BLaER1 treated with 17β-estradiol and CSF1 and Interleukin-3, amounts not matched to agents 10 nM and 100 nM (cell line): Measurements from ENCODE around the gene PPID.
"Not testable (repeated sequence)": the region's sequence is repeated elsewhere in the genome, so short reads cannot be mapped to it uniquely, and the experiment has no call there.

Experiments
- H3K27ac ChIP-seq, 11 experiments: shearing (Covaris generic); formaldehyde crosslinking; 2 replicates each; pipeline ENCODE4 v1.8.1; 2022
- H3K27me3 ChIP-seq, 11 experiments: shearing (Covaris generic); formaldehyde crosslinking; 2 replicates each; pipeline ENCODE4 v1.8.1; 2022
- H3K36me3 ChIP-seq, 11 experiments: shearing (Covaris generic); formaldehyde crosslinking; 2 replicates each; pipeline ENCODE4 v1.8.1; 2022
- H3K4me1 ChIP-seq, 10 experiments: shearing (Covaris generic); formaldehyde crosslinking; 2 replicates each; pipeline ENCODE4 v1.8.1; 2022
- H3K4me2 ChIP-seq, 11 experiments: shearing (Covaris generic); formaldehyde crosslinking; 2 replicates each; pipeline ENCODE4 v1.8.1; 2022
- H3K4me3 ChIP-seq, 10 experiments: shearing (Covaris generic); formaldehyde crosslinking; 2 replicates each; pipeline ENCODE4 v1.8.1; 2022
- H3K9ac ChIP-seq, 11 experiments: shearing (Covaris generic); formaldehyde crosslinking; 2 replicates each; pipeline ENCODE4 v1.8.1; 2022
- H3K9me3 ChIP-seq, 11 experiments: shearing (Covaris generic); formaldehyde crosslinking; replicated peaks in 1 of 11; 2 replicates each; pipeline ENCODE4 v1.8.1; 2022
- H4K20me1 ChIP-seq, 11 experiments: shearing (Covaris generic); formaldehyde crosslinking; 2 replicates each; pipeline ENCODE4 v1.8.1; 2022
- Cebpa-rat ChIP-seq, 11 experiments: shearing (Covaris generic); IDR thresholded peaks; 2 replicates each; pipeline ENCODE4 v1.8.1; 2022

Gene PPID

GRCh38 chr4:158750379-158750778 is 27.2 kb upstream of the PPID start:
- Histone ChIP-seq H4K20me1 (no peaks in the 10 kb centered on the region), H3K27me3 (no peaks in the 10 kb centered on the region), H3K4me2 (no peak overlapping the region), H3K27ac (no peak overlapping the region), H3K4me1 (no peaks in the 10 kb centered on the region), H3K4me3 (no peak overlapping the region), H3K36me3 (no peaks in the 10 kb centered on the region), H3K9me3 (peaks cover 10 to 23% (median 17%) of the 10 kb centered on the region in 11 experiments; a peak in 21 of 22 replicates), H3K9ac (no peak overlapping the region)
- no peak for TF ChIP-seq Cebpa-rat (IDR thresholded peaks at IDR 0.05)

GRCh38 chr4:158746537-158746936 is 23.3 kb upstream of the PPID start:
- not testable (repeated sequence) for H3K4me2 ChIP-seq, H4K20me1 ChIP-seq, H3K27me3 ChIP-seq, H3K4me3 ChIP-seq, H3K36me3 ChIP-seq, H3K27ac ChIP-seq, H3K9ac ChIP-seq, H3K4me1 ChIP-seq
- H3K9me3 ChIP-seq = peaks cover 10 to 25% (median 17%) of the 10 kb centered on the region in 11 experiments; a peak in 21 of 22 replicates

DNA sequence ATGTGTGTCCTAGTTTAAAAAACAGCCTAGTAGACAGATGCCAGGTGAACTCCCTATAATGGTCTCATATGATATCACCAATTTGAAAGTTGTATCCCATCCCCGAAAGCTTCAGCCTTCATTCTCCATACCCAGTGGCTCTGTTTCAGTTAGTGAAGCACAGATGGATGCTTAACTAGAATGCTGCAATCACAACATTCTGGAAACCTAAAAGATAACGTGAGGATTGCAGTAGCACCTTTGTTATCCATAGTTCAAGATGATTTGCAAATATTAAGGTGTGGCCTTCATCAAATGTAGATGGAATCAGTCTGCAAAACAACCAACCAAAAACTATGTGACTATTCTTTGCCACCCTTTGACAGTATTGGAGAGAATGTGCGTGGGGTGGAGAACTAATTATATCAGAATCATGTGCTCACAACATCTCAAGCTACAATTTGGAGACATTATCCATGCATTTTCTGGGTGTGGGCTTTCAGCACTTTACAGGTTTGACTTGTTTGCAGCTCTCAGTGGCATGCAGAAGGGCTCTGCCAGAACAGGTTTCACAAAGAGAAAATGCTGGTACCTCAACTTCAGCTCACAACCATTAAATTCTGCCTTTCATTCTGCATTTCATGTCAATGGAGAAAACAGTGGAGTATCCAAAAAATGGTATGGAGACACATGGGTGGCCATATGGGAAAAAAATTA is 18.3 kb upstream of the PPID start:
- Histone ChIP-seq H3K4me3 (no peak overlapping the region), H3K9me3 (peaks cover 0 to 7% (median 2%) of the 10 kb centered on the region in 11 experiments; a peak in 12 of 22 replicates), H3K36me3 (no peaks in the 10 kb centered on the region), H3K4me2 (no peak overlapping the region), H4K20me1 (no peaks in the 10 kb centered on the region), H3K27ac (no peak overlapping the region), H3K27me3 (no peaks in the 10 kb centered on the region), H3K9ac (no peak overlapping the region), H3K4me1 (no peaks in the 10 kb centered on the region)
- no peak for TF ChIP-seq Cebpa-rat (IDR thresholded peaks at IDR 0.05)

DNA sequence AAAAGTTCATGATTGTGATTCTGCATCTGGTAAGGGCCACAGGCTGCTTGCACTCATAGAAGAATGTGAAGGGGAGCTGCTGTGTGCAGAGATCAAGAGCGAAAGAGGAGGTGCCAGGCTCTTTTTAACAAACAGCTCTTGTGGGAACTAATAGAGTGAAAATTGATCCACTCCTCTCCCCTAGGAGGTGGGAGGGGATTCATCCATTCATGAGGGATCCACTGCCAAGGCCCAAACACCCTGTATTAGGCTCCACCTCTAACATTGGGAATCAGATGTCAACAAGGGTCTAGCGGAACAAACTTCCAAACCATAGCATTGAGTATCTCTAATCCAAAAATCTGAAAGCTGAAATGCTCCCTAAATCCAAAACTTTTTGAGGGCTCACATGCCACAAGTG is 16.4 kb upstream of the PPID start:
- no peak overlapping the region for H3K4me3 ChIP-seq
- H3K27ac ChIP-seq = no peak overlapping the region
- H3K4me1 ChIP-seq = no peaks in the 10 kb centered on the region
- H3K9me3 ChIP-seq = peaks cover 0 to 12% (median 0%) of the 10 kb centered on the region in 11 experiments; a peak in 3 of 22 replicates
- H3K27me3 ChIP-seq = no peaks in the 10 kb centered on the region
- no peak overlapping the region for H3K4me2 ChIP-seq
- no peaks in the 10 kb centered on the region for H3K36me3 ChIP-seq
- no peaks in the 10 kb centered on the region for H4K20me1 ChIP-seq
- TF ChIP-seq Cebpa-rat (IDR thresholded peaks at IDR 0.05) = no peak
- H3K9ac ChIP-seq = no peak overlapping the region

DNA sequence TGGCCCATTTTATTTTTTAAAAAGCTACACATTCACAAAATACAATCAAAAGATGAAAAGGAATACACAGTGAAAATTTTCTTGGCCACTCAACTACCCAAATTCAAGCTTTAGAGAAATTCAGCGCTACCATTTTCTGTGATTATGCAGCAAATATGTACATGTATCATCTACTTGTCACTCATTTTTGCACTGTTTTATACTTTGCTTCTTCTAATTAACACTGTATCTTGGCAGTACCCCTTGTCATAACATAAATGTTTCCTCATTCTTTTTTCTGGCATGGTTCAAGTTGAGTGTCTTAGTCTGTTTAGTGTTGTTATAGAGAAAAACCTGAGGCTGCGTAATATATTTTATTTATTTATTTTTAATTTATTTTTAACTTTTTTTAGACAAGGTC is 15.7 kb upstream of the PPID start:
- no peaks in the 10 kb centered on the region for H3K4me1 ChIP-seq
- H4K20me1 ChIP-seq = no peaks in the 10 kb centered on the region
- H3K4me2 ChIP-seq = no peak overlapping the region
- no peaks in the 10 kb centered on the region for H3K36me3 ChIP-seq
- TF ChIP-seq Cebpa-rat (IDR thresholded peaks at IDR 0.05) = no peak
- peaks cover 0 to 12% (median 0%) of the 10 kb centered on the region in 11 experiments; a peak in 3 of 22 replicates for H3K9me3 ChIP-seq
- H3K27me3 ChIP-seq = no peaks in the 10 kb centered on the region
- H3K4me3 ChIP-seq = no peak overlapping the region
- H3K27ac ChIP-seq = no peak overlapping the region
- H3K9ac ChIP-seq = no peak overlapping the region

DNA sequence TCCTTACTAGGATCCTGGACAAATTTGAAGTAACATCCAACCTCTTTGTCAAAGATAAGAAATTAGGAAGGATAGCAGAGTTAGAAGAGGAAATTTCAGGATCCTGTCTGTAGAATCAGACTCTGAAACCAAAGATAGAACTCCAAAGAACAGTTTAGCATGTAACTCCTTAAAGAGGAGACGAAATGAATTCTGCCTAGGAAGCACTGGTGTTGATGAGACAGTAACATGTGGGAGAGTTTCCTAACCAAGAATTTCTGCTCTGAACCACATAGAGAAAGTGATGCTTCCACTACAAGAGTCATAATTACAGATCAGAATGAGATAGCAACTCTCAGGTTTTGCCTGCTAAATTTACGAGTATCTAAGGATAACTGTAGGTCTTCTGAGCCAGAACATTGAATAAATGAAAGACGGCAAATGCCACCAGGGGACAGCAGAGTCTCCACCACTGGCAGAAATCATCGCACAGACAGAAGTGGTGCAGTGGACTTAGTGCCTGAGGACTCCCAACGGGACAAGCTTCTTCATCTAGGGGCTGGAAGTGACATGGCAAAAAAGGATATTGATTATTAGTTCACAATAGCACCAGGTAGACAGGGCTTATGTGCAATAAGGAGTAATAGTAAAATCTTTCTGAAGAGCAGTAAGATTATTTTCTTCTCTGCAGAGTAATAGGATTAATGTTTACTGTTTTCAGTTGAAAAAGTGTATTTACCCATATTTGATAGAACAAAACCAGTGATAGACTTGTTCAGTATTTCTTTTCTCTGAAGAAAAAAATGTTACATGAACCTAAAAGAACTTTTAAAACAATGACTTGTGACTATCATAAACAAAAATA is 6.7 kb upstream of the PPID start:
- no peak overlapping the region for H3K4me3 ChIP-seq
- no peaks in the 10 kb centered on the region for H3K36me3 ChIP-seq
- no peaks in the 10 kb centered on the region for H3K27me3 ChIP-seq
- no peak overlapping the region for H3K4me2 ChIP-seq
- H3K4me1 ChIP-seq = no peaks in the 10 kb centered on the region
- no peaks in the 10 kb centered on the region for H3K9me3 ChIP-seq
- no peak overlapping the region; a peak in 1 of 22 replicates for H3K9ac ChIP-seq
- no peaks in the 10 kb centered on the region for H4K20me1 ChIP-seq
- TF ChIP-seq Cebpa-rat (IDR thresholded peaks at IDR 0.05) = no peak
- no peak overlapping the region for H3K27ac ChIP-seq

DNA sequence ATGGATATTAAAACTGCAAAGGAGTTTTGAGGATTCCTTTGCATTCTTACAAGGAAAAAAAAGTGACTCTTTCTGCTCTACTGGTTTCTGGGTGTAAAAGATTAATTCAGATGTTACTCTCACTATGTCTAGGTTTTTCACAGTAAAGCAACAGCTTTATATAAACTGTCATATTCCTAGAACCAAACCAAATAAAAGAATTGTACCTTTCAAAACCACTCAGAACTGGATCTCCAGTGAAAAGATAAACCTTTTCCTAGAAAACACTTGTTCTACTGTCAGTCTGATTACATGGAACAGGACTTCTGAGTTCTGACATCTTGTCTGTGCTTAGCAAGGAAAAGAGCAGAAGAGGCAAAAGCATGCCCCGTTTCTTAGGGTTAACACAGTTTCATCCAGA is 5.0 kb upstream of the PPID start:
- H3K4me2 ChIP-seq = no peak overlapping the region
- H3K9ac ChIP-seq = 0 out of 22 replicates have a peak overlapping the region, but pooled peaks of 2 of the 11 experiments have one; percentile 10 to 24
- no peaks in the 10 kb centered on the region for H3K36me3 ChIP-seq
- no peaks in the 10 kb centered on the region for H4K20me1 ChIP-seq
- H3K27me3 ChIP-seq = no peaks in the 10 kb centered on the region
- TF ChIP-seq Cebpa-rat (IDR thresholded peaks at IDR 0.05) = no peak
- H3K4me3 ChIP-seq = no peak overlapping the region
- no peak overlapping the region for H3K27ac ChIP-seq
- no peaks in the 10 kb centered on the region for H3K9me3 ChIP-seq
- peaks cover 0 to 9% (median 4%) of the 10 kb centered on the region in 10 experiments; a peak in 7 of 20 replicates for H3K4me1 ChIP-seq

DNA sequence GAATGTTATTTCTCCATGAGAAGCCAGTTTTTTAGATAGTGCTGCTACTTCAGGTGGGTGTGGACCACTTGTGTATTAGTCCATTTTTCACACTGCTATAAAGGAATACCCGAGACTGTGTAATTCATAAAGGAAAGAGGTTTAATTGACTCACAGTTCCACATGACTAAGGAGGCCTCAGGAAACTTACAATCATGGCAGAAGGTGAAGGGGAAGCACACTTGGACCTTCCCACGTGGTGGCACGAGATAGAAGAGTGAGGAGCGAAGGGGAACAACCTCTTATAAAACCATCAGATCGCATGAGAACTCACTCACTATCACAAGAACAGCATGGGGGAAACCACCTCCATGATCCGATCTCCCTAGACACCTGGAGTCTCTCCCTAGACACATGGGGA is 3.4 kb upstream of the PPID start:
- no peak overlapping the region for H3K27ac ChIP-seq
- H3K4me2 ChIP-seq = no peak overlapping the region
- H3K9me3 ChIP-seq = no peaks in the 10 kb centered on the region
- no peak for TF ChIP-seq Cebpa-rat (IDR thresholded peaks at IDR 0.05)
- H3K9ac ChIP-seq = no peak overlapping the region
- no peak overlapping the region for H3K4me3 ChIP-seq
- H3K27me3 ChIP-seq = no peaks in the 10 kb centered on the region
- H3K4me1 ChIP-seq = peaks cover 5 to 17% (median 12%) of the 10 kb centered on the region in 10 experiments; a peak in 17 of 20 replicates
- peaks cover 0 to 2% (median under 1%) of the 10 kb centered on the region in 11 experiments; a peak in 5 of 22 replicates for H3K36me3 ChIP-seq
- no peaks in the 10 kb centered on the region for H4K20me1 ChIP-seq

- no peaks in the 10 kb centered on the region for H3K9me3 ChIP-seq
- peak overlapping the region in 3 of 11 experiments; percentile 74 to 86 (median 75); a peak in 1 of 22 replicates for H3K4me2 ChIP-seq
- peaks cover 5 to 25% (median 14%) of the 10 kb centered on the region in 10 experiments; a peak in 17 of 20 replicates for H3K4me1 ChIP-seq
- H3K9ac ChIP-seq = no peak overlapping the region
- H4K20me1 ChIP-seq = no peaks in the 10 kb centered on the region
- H3K27me3 ChIP-seq = no peaks in the 10 kb centered on the region
- H3K36me3 ChIP-seq = peaks cover 11 to 22% (median 19%) of the 10 kb centered on the region in 11 experiments
- no peak for TF ChIP-seq Cebpa-rat (IDR thresholded peaks at IDR 0.05)
- no peak overlapping the region; a peak in 1 of 22 replicates for H3K27ac ChIP-seq
- H3K4me3 ChIP-seq = no peak overlapping the region
These were observed 1.4 kb upstream of the PPID start for GRCh38 chr4:158724637-158725036.
